ENCODE results near the gene RAB17. TPM values are rescaled to one million over a fixed set of nuclear protein-coding genes. Genes with fewer than 3 reads are reported as not detected.

Gene RAB17
- total and polyA plus RNA-seq, 2 of the 4 experiments (the other 2 are of a cell fraction): 0.41 TPM; not detected in 1

GRCh38 chr2:237538901-237539300, 51.6 kb downstream of the RAB17 start:
- no peak overlapping the region for H2BK20ac ChIP-seq (ENCODE audit: low read depth, low read length)
- ChIA-PET POLR2A (ENCODE audit: unreplicated experiment) (no interaction called here), CTCF (no interaction called here)
- H3K9me3 ChIP-seq (ENCODE audit: control insufficient read depth, insufficient read depth, low read length): no peaks in the 10 kb centered on the region
- H3K56ac ChIP-seq (ENCODE audit: extremely low read depth, insufficient read depth, low read length): no peak overlapping the region
- no peak overlapping the region for H2AFZ ChIP-seq (replicated peaks; ENCODE audit: low read length, poor library complexity)
- no peak overlapping the region for H2AK9ac ChIP-seq (replicated peaks; ENCODE audit: low read depth, low read length, poor library complexity)
- H2BK5ac ChIP-seq (ENCODE audit: low read depth, low read length, poor library complexity, severe bottlenecking): no peak overlapping the region
- no peak overlapping the region for H3K23ac ChIP-seq (ENCODE audit: low read depth, low read length)
- no peak overlapping the region for H3K27ac ChIP-seq (ENCODE audit: insufficient read depth, low read length)
- no peak overlapping the region for H4K5ac ChIP-seq (ENCODE audit: low read depth, low read length)
- no peak overlapping the region for H3K9ac ChIP-seq (ENCODE audit: low read depth, low read length)
- in situ Hi-C loops (cut with MboI; ENCODE audit: low sequenced_read_pairs) (no loop called here), intact Hi-C loops (cut with micrococcal nuclease) (no loop called here), dilution Hi-C loops (cut with HindIII; ENCODE audit: low sequenced_read_pairs, unreplicated experiment) (no loop called here)
- H2BK15ac ChIP-seq (ENCODE audit: low read depth, low read length): no peak overlapping the region
- peaks cover 4% of the 10 kb centered on the region; the same call in 1 of the 2 replicates for H3K4me1 ChIP-seq (ENCODE audit: control insufficient read depth, insufficient read depth, low read length)
- no peak overlapping the region for H3K4me3 ChIP-seq (ENCODE audit: insufficient read depth, low read depth, low read length)
- 89% methylated on average over 13 of the region's 18 CpGs; no CpG with 5 or more reads in 1 of the 2 experiments for WGBS, 2 experiments (ENCODE audit: extremely low coverage in 2 of 2, insufficient read length in 1 of 2)
- no peak overlapping the region for H4K8ac ChIP-seq (ENCODE audit: low read depth in 2 of 2, low read length in 2 of 2)
- H4K20me1 ChIP-seq (ENCODE audit: insufficient read depth, low read length): no peaks in the 10 kb centered on the region; the same call in 1 of the 2 replicates
- H3K79me1 ChIP-seq (ENCODE audit: low read depth in 1 of 2, low read length in 2 of 2): no peaks in the 10 kb centered on the region; a peak in 1 of 4 replicates
- H2BK120ac ChIP-seq (ENCODE audit: low read depth, low read length): no peak overlapping the region
- no peak overlapping the region for H3K18ac ChIP-seq (ENCODE audit: low read depth, low read length)
- no peak for TF ChIP-seq NFE2L2 (IDR thresholded peaks at IDR 0.05; ENCODE audit: low read depth, low read length)
- no peak for TF ChIP-seq MXI1 (IDR thresholded peaks at IDR 0.05; ENCODE audit: borderline replicate concordance, low read depth, low read length)
- TF ChIP-seq POLR2A (IDR thresholded peaks at IDR 0.05; ENCODE audit: low read depth, low read length): no peak
- TF ChIP-seq RAD21 (IDR thresholded peaks at IDR 0.05; ENCODE audit: low read length): no peak
- no peak for TF ChIP-seq RFX5 (IDR thresholded peaks at IDR 0.05; ENCODE audit: low read depth, low read length)
- TF ChIP-seq USF2 (IDR thresholded peaks at IDR 0.05; ENCODE audit: low read depth, low read length): no peak
- no peak for TF ChIP-seq MAFK (IDR thresholded peaks at IDR 0.05; ENCODE audit: low read depth, low read length)
- no peak for TF ChIP-seq BHLHE40 (IDR thresholded peaks at IDR 0.05; ENCODE audit: low read depth, low read length)
- no peak for TF ChIP-seq MAZ (IDR thresholded peaks at IDR 0.05; ENCODE audit: borderline replicate concordance, low read depth, low read length)
- TF ChIP-seq CTCF (conservative IDR thresholded peaks at IDR 0.05; ENCODE audit: low read depth, low read length): no peak
- no peak for TF ChIP-seq CHD1 (IDR thresholded peaks at IDR 0.05; ENCODE audit: low read depth, low read length)
- no peak for TF ChIP-seq CEBPB (IDR thresholded peaks at IDR 0.05; ENCODE audit: low read depth, low read length)
- no peak for TF ChIP-seq SMC3 (IDR thresholded peaks at IDR 0.05; ENCODE audit: low read depth, low read length)
- TF ChIP-seq RCOR1 (IDR thresholded peaks at IDR 0.05; ENCODE audit: insufficient replicate concordance, low read length): no peak
- TF ChIP-seq FOS (IDR thresholded peaks at IDR 0.05; ENCODE audit: low read depth, low read length): no peak
- TF ChIP-seq ELK1 (IDR thresholded peaks at IDR 0.05; ENCODE audit: borderline replicate concordance, low read depth, low read length): no peak
- H3K36me3 ChIP-seq (ENCODE audit: control insufficient read depth, insufficient read depth, low read length): no peaks in the 10 kb centered on the region
- no peaks in the 10 kb centered on the region for H3K27me3 ChIP-seq (ENCODE audit: control insufficient read depth, insufficient read depth, low read length)
- peaks cover 6% of the 10 kb centered on the region for H3K9me1 ChIP-seq (ENCODE audit: insufficient read depth, low read length)
- ATAC-seq (ENCODE audit: low read depth) (no peak), DNase-seq (no peak)
- BruUV-seq (replicated peaks): no TSS peak
- H3K4ac ChIP-seq (ENCODE audit: low read depth, low read length): no peak overlapping the region
- H3K14ac ChIP-seq (replicated peaks; ENCODE audit: low read depth, low read length): no peak overlapping the region
- no peak overlapping the region for H2AK5ac ChIP-seq (ENCODE audit: low read depth, low read length)
- no peak overlapping the region for H3K4me2 ChIP-seq (ENCODE audit: low read depth, low read length)
- no peak overlapping the region for H4K91ac ChIP-seq (ENCODE audit: insufficient read depth, low read depth, low read length)

Data from IMR-90 (cell line).